ENCODE results near the gene MAS1L. TPM values are rescaled to one million over a fixed set of nuclear protein-coding genes. Genes with fewer than 3 reads are reported as not detected.
"Not testable (repeated sequence)": the region's sequence is repeated elsewhere in the genome, so short reads cannot be mapped to it uniquely, and the experiment has no call there.

MAS1L gene
- total RNA-seq, 1 experiment from 2014 or later, result not detected

GRCh38 chr6:29436730-29437129 lies 51.0 kb downstream of the MAS1L start:
- H3K27me3 ChIP-seq (ENCODE audit: control insufficient read depth, insufficient read depth, low read length); H3K36me3 ChIP-seq (replicated peaks; ENCODE audit: control insufficient read depth, insufficient read depth, low read length); H3K4me3 ChIP-seq (ENCODE audit: insufficient read depth, low read depth, low read length): not testable (repeated sequence)
- DNase-seq, result peak; percentile 46

Other genes with a start within 250 kb of the MAS1L start
- gene OR14J1, start 186.3 kb downstream of the MAS1L start, total RNA-seq (2014; rRNA removed; shearing (Covaris generic)), result not detected in 2 replicates
- gene OR5V1, start 119.1 kb downstream of the MAS1L start, total RNA-seq (2014; rRNA removed; shearing (Covaris generic)), result not detected in 2 replicates
- gene OR12D3, start 112.7 kb downstream of the MAS1L start, total RNA-seq (2014; rRNA removed; shearing (Covaris generic)), result not detected in 2 replicates
- gene OR12D2, start 92.3 kb downstream of the MAS1L start, total RNA-seq (2014; rRNA removed; shearing (Covaris generic)), result not detected in 2 replicates
- not detected in 2 replicates for gene OR12D1, start 73.0 kb downstream of the MAS1L start, total RNA-seq (2014; rRNA removed; shearing (Covaris generic))
- gene OR10C1, start 48.6 kb downstream of the MAS1L start, total RNA-seq (2014; rRNA removed; shearing (Covaris generic)), result not detected in 2 replicates
- gene OR11A1, start 30.9 kb downstream of the MAS1L start, total RNA-seq (2014; rRNA removed; shearing (Covaris generic)), result not detected in 2 replicates
- not detected in 2 replicates for gene OR2H1, start 30.8 kb downstream of the MAS1L start, total RNA-seq (2014; rRNA removed; shearing (Covaris generic))
- not detected in 2 replicates for gene UBD, start 71.8 kb upstream of the MAS1L start, total RNA-seq (2014; rRNA removed; shearing (Covaris generic))
- not detected in 2 replicates for gene OR2H2, start 97.2 kb upstream of the MAS1L start, total RNA-seq (2014; rRNA removed; shearing (Covaris generic))
- gene GABBR1, start 145.2 kb upstream of the MAS1L start, total RNA-seq (2014; rRNA removed; shearing (Covaris generic)), result 21.8 and 23.2 TPM in 2 replicates
- 1.4 and 2.0 TPM in 2 replicates for gene MOG, start 169.1 kb upstream of the MAS1L start, total RNA-seq (2014; rRNA removed; shearing (Covaris generic))
- 0.10 and 0.74 TPM in 2 replicates for gene ZFP57, start 193.2 kb upstream of the MAS1L start, total RNA-seq (2014; rRNA removed; shearing (Covaris generic))
- 3.6 and 3.8 TPM in 2 replicates for gene HLA-F, start 235.5 kb upstream of the MAS1L start, total RNA-seq (2014; rRNA removed; shearing (Covaris generic))

Data from H7 (cell line).